PFSK-1 (cell line): ENCODE data around the gene PLEK.

Experiments used
- POLR2AphosphoS5 ChIP-seq: IDR thresholded peaks from 2 replicates; pipeline ENCODE4 v1.6.1; 2012; ENCODE audit warnings: low read depth, mild to moderate bottlenecking, control low read depth, low read length, moderate library complexity
- SIN3A ChIP-seq: IDR thresholded peaks from 2 replicates; pipeline ENCODE4 v1.6.1; 2012; ENCODE audit warnings: mild to moderate bottlenecking, low read length, moderate library complexity, borderline replicate concordance; ENCODE audit not compliant: insufficient read depth
- TAF1 ChIP-seq: IDR thresholded peaks from 2 replicates; pipeline ENCODE4 v1.6.1; 2012; ENCODE audit warnings: low read length, control low read depth, borderline replicate concordance; ENCODE audit not compliant: insufficient read depth

DNA sequence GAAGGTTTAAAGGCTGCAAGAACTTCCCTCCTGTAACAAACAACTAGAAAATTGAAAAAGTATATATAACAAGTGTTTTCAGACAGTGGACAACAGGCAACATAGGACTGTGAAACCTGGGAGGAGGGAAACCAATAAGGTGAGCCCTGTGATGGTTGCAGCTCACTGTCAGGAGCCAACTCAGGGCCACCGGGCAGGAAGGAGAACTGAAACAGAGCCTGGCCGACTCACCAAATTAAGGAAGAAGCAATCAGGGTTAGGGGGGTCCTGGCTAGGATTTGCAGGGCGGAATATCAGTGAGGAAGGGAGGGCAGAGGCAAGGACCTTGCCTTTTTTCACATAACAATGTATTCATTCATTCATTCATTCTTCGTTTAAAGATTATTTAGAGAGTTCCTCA, 23.5 kb upstream of the PLEK start:
- TF ChIP-seq POLR2AphosphoS5 (no peak), SIN3A (no peak), TAF1 (no peak)
